Fibroblast of the conjunctiva (primary cell): Measurements from ENCODE around the gene ITIH1.

ENCODE experiments used
- DNase-seq: peaks from one replicate; pipeline ENCODE4 v3.0.0-alpha.2; 2010; ENCODE audit warnings: low read depth

The ITIH1 gene

GRCh38 chr3:52839268-52839575 is 61.8 kb downstream of the ITIH1 start:
- no peak for DNase-seq

GRCh38 chr3:52839892-52840545 is 62.6 kb downstream of the ITIH1 start:
- no peak for DNase-seq

GRCh38 chr3:52841211-52841980 is 64.0 kb downstream of the ITIH1 start:
- DNase-seq = no peak
